Type B pancreatic cell (in vitro differentiated cells): ENCODE data around the gene PLPP4. TPM values are rescaled to one million over a fixed set of nuclear protein-coding genes. Genes with fewer than 3 reads are reported as not detected.

Experiments
- DNase-seq: peaks from one replicate; pipeline ENCODE4 v3.0.0; 2021; ENCODE audit warnings: mixed read lengths; ENCODE audit not compliant: unreplicated experiment; ENCODE audit errors: extremely low spot score
- H3K27ac Mint-ChIP-seq: 2 replicates; pipeline ENCODE4 v1.8.0; 2021; ENCODE audit warnings: mild to moderate bottlenecking, mixed read lengths
- H3K27me3 Mint-ChIP-seq: 2 replicates; pipeline ENCODE4 v1.8.0; 2021; ENCODE audit warnings: mixed read lengths
- H3K36me3 Mint-ChIP-seq: 2 replicates; pipeline ENCODE4 v1.8.0; 2021; ENCODE audit warnings: mixed read lengths
- H3K4me1 Mint-ChIP-seq: one replicate; pipeline ENCODE4 v1.8.0; 2021; ENCODE audit warnings: mixed read lengths; ENCODE audit not compliant: unreplicated experiment
- H3K4me3 Mint-ChIP-seq: 2 replicates; pipeline ENCODE4 v1.8.0; 2021; ENCODE audit warnings: mild to moderate bottlenecking, mixed read lengths
- H3K9me3 Mint-ChIP-seq: 2 replicates; pipeline ENCODE4 v1.8.0; 2021; ENCODE audit warnings: mixed read lengths
- total RNA-seq: library from RNA; stranded (reverse); gene quantifications from 2 replicates; pipeline ENCODE4 v1.2.1, GENCODE V29; 2021; ENCODE audit warnings: low replicate concordance
- TF ChIP-seq, protein P1 (sequence below): fragments of 200-600 bp; sonication (generic); conservative IDR thresholded peaks from 2 replicates; pipeline ENCODE4 v1.5.0; 2021; ENCODE audit warnings: antibody characterized with exemption, mild to moderate bottlenecking

PLPP4 gene
- total RNA-seq, 1 donor from 2014 or later = 4.4 TPM

DNA sequence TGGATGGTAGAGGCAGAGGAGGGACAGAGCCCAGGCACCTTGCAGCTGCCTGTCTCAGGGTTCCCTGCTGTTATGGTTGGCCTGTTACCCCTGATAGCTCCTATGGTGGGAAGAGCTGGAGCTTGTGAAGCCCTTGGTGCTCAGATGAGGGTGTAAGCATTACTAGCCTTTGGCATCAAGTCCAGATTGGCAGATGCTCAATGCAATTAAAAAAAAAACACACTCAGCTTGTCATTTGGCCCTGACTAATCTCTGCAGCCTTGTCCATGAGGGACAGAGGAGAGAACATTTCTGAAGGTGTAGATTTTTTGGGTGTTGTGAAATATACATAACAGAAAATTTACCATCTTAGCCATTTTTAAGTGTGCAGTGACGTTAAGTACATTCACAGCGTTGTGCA, 86.3 kb downstream of the PLPP4 start:
- H3K9me3 Mint-ChIP-seq = no peaks in the 10 kb centered on the region
- DNase-seq = no peak
- peaks cover 4% of the 10 kb centered on the region for H3K27me3 Mint-ChIP-seq
- H3K36me3 Mint-ChIP-seq = no peaks in the 10 kb centered on the region
- H3K27ac Mint-ChIP-seq = no peak overlapping the region
- no peak overlapping the region for H3K4me3 Mint-ChIP-seq
- TF ChIP-seq, protein P1, sequence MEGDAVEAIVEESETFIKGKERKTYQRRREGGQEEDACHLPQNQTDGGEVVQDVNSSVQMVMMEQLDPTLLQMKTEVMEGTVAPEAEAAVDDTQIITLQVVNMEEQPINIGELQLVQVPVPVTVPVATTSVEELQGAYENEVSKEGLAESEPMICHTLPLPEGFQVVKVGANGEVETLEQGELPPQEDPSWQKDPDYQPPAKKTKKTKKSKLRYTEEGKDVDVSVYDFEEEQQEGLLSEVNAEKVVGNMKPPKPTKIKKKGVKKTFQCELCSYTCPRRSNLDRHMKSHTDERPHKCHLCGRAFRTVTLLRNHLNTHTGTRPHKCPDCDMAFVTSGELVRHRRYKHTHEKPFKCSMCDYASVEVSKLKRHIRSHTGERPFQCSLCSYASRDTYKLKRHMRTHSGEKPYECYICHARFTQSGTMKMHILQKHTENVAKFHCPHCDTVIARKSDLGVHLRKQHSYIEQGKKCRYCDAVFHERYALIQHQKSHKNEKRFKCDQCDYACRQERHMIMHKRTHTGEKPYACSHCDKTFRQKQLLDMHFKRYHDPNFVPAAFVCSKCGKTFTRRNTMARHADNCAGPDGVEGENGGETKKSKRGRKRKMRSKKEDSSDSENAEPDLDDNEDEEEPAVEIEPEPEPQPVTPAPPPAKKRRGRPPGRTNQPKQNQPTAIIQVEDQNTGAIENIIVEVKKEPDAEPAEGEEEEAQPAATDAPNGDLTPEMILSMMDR = no peak
- no peaks in the 10 kb centered on the region for H3K4me1 Mint-ChIP-seq

DNA sequence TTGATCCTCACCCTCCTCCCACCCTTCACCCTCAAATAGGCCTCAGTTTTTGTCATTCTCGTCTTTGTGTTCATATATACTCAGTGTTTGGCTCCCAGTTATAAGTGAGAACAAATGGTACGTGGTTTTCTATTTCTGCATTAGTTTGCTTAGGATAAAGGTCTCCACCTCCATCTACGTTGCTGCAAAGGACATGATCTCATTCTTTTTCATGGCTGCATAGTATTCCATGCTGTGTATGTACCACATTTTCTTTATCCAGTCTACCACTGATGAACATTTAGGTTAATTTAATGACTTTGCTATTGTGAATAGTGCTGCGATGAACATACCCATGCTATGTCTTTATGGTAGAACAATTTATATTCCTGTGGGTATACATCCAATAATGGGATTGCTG, 91.2 kb downstream of the PLPP4 start:
- TF ChIP-seq, protein P1 = no peak
- Mint-ChIP-seq H3K9me3 (no peaks in the 10 kb centered on the region), H3K4me1 (no peaks in the 10 kb centered on the region), H3K27ac (no peak overlapping the region), H3K4me3 (no peak overlapping the region), H3K36me3 (no peaks in the 10 kb centered on the region), H3K27me3 (peaks cover 11% of the 10 kb centered on the region)
- DNase-seq = no peak

DNA sequence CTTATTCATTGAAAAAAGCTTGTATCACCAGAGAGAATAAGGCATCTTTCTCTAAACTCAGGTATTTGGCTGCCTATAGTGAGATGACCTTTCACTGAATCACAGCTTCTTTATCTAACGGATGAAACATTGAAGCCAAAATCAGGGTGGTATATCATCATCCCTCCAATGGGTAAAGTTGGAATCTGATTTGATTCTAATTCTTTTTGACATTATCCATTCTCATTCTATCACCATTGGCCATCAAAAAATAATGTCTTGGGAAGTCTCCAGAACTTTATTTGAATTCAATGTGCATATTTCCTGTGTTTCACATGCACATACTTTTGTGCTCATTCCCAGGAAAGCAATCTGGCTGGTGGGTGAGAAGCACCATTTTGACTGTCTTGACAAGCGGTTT, 95.2 kb downstream of the PLPP4 start:
- H3K27ac Mint-ChIP-seq = no peak overlapping the region
- peaks cover 7% of the 10 kb centered on the region for H3K27me3 Mint-ChIP-seq
- H3K4me3 Mint-ChIP-seq = no peak overlapping the region
- peaks cover 8% of the 10 kb centered on the region for H3K4me1 Mint-ChIP-seq
- H3K36me3 Mint-ChIP-seq = no peaks in the 10 kb centered on the region
- TF ChIP-seq, protein P1 = no peak
- DNase-seq = no peak
- H3K9me3 Mint-ChIP-seq = no peaks in the 10 kb centered on the region

DNA sequence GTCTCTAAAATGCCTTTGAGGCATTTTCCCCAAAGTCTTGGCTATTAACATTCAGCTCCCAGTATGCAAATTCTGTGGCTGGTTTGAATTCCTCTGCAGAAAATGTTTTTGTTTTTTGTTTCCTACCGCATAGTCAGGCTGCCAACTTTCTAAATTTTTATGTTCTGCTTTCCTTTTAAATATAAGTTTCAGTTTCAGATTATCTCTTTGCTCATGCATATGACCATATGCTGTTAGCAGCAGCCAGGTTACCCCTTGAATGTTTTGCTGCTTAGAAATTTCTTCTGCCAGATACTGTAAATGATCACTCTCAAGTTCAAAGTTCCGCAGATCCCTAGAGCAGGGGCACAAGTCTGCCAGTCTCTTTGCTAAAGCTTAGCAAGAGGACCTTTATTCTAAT, 96.9 kb downstream of the PLPP4 start:
- DNase-seq = no peak
- H3K27ac Mint-ChIP-seq = no peak overlapping the region
- H3K9me3 Mint-ChIP-seq = no peaks in the 10 kb centered on the region
- no peak overlapping the region for H3K4me3 Mint-ChIP-seq
- TF ChIP-seq, protein P1 = no peak
- H3K27me3 Mint-ChIP-seq = peaks cover 7% of the 10 kb centered on the region
- H3K4me1 Mint-ChIP-seq = peaks cover 8% of the 10 kb centered on the region
- no peaks in the 10 kb centered on the region for H3K36me3 Mint-ChIP-seq

DNA sequence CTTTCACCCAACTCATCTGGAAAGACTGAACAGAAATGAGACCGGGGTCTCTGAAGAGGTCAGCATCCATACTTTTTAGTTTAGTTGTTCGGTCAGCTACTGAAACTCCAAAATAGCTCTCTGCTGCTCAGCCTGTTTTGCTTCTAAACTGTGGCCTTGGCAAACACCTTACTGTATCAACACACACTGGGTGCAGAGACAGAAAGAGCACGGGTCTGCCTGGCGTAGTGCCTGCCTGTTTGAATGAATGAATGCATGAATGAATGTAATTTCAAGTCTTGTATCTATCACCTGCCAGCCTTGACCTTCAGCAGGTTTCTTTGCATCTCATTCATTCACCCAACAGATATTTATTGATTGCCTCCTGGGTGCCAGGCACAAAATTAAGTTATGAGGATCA, 98.4 kb downstream of the PLPP4 start:
- Mint-ChIP-seq H3K4me1 (peaks cover 8% of the 10 kb centered on the region), H3K27me3 (peaks cover 7% of the 10 kb centered on the region), H3K27ac (no peak overlapping the region), H3K4me3 (no peak overlapping the region), H3K9me3 (no peaks in the 10 kb centered on the region), H3K36me3 (no peaks in the 10 kb centered on the region)
- TF ChIP-seq, protein P1 = no peak
- DNase-seq = no peak
